Measurements from ENCODE around the gene SH2D5. TPM values are rescaled to one million over a fixed set of nuclear protein-coding genes. Genes with fewer than 3 reads are reported as not detected.
A peak's percentile ranks its signal among the peaks of the same experiment; 100 is the strongest.

The SH2D5 gene
- total RNA-seq, 2 donors from 2014 or later, result 0.15 TPM; not detected in 1

DNA sequence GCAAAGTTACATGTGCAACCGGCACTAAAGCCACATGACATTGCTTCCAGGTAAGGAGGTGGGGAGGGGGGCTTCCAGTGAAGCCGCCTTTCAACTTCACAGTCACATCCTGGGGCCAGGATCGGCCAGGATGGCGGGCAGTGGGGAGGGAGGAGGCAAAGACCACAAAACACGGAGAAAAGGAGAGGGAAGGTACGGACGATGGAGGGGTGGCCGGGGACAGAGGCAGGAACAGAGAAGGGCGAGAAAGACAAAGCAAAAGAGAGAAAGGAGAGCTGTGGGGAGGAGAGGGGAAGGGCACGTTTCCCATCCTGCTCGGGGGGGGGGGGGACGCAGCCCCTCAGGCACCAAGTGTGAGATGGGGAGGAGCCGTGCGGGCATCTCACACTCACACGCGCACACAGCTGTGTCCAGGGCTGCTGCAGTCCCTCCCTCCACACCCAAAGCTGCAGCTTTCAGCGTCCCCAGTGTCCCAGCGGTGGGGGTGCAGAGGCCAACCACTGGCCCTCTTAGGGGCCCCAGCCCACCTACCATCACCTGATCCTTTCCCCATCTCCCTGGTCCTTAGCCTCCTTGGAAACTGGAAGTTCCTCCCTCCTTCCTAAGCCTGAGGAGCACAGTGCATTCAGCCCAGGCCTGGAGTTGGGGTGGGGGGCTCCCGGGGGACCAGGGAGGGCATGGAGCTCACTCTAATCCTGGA lies 2.4 kb downstream of the SH2D5 start:
- DNase-seq (no peak), ATAC-seq (no peak)
- intact Hi-C loops (cut with DNase I, micrococcal nuclease), result no loop called here

- intact Hi-C loops (cut with DNase I, micrococcal nuclease), result no loop called here
- ATAC-seq (no peak), DNase-seq (no peak)
Observed at GRCh38 chr1:20729155-20729931, 3.2 kb downstream of the SH2D5 start.

DNA sequence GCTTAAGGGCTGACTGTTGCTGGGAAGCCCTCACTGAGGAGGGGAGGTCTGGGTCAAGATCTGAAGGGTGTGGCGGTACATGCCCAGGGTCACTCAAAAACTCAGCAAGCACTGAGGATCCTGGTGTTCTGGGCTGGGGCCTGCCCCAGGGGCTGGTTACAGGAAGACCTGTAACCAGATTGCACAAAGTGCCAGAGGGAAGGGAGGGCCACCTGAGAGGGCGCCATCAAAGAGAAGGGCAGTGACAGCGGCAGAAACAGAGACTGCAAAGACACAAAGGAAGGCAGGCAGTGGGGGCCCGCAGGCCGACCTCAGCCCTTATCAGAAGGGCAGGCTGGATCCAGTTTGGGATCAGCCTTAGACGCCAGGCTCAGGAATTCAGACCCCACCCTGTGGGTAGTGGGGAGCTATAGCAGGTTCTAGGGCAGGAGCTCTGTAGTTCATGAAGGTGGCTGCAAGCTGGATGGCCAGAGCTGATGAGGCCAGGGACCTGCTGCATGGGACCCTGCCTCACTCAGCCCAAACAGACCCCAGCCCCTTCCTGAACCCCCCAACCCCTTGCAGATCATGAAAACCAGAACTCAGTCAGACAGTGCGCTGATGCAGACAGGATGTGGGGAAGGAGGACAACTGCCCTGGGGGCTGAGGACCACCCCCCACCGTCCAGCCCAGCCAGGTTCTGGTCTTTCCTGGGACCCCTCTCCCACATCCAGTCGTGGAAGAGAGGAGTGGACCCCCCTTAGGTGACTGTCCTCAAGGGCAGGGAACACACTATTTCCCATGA lies 3.9 kb downstream of the SH2D5 start:
- no peak for ATAC-seq
- DNase-seq, result no peak
- intact Hi-C loops (cut with DNase I, micrococcal nuclease), result no loop called here

DNA sequence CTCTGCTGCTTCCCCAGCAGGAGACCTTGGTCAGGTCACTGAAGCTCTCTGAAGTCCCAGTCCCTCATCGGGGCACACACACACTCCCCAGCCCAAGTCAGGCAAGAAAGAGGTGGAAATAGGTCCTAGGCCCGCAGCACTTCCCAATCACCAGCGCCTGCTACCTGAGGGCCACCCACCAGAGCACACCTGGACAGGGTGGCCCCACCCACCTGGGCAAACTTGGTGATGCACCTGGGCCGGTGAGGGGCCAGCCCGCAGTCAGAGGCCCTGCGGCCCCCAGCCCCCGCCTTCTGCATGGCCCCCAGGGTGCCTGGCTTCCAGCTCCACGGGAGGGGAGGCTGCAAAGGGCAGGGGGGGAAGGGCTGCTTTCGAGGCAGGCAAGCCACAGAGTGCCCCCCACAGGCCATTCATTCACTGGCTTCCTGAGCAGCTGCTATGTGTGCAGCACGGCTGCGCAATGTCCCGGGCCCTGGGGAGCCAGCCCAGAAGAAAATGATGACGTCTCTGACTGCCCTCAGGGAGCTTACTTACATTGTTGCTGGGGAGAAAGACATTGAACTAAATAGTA lies 4.7 kb downstream of the SH2D5 start:
- intact Hi-C loops (cut with DNase I, micrococcal nuclease), result no loop called here
- DNase-seq, result no peak
- ATAC-seq, result no peak

- ATAC-seq (no peak), DNase-seq (no peak)
- intact Hi-C loops (cut with DNase I, micrococcal nuclease), result no loop called here
Observed at GRCh38 chr1:20726932-20727745, 5.4 kb downstream of the SH2D5 start.

GRCh38 chr1:20726118-20726911 lies 6.2 kb downstream of the SH2D5 start:
- no peak for DNase-seq
- no peak for ATAC-seq
- intact Hi-C loops (cut with DNase I, micrococcal nuclease), result no loop called here

DNA sequence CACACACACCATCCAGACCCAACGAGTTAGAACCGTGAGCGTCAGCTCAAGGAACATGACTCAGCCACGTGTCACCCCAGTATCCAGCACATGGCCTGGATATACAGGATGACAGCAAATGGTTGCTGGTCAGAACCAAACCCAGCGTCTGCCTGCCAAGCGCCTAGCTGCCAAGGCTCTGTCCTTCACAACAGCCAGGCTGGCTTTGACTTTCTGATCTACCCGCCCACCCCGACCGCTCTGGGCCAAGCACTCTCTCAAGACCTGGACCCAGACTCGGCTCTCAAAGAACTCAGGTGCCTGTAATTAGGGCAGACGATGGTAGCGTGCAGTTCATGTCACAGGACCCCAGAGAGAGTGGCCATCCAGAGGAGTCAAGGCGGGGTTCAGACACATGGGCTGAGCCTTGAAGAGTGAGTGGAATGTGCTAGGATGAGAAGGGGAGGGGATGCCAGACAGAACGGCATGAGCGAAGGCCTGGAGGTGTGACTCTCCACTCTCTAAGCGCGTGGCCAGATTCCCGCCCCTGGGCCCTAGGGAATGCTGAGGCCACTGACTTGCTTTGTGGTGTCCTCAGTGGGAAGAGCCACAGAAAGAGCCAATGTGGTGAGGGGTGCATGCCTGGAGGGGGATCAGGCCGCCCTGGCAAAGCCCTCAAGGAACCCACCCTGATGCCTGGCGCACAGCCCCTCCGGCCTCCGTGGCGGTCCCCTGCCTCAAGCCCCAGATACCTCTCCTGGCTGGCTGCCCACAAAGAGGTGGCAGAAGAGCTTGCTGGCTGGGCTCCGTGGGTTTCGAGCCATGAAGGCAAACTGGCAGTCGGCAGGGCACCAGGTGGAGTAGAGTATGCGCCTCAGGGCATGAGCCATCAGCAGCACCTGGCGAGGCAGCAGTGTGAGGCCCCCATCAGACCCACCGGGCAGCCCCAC lies 7.0 kb downstream of the SH2D5 start:
- intact Hi-C loops (cut with DNase I, micrococcal nuclease), result no loop called here
- ATAC-seq (no peak), DNase-seq (no peak)

GRCh38 chr1:20724364-20725188 lies 7.9 kb downstream of the SH2D5 start:
- ATAC-seq (no peak), DNase-seq (no peak)
- intact Hi-C loops (cut with DNase I, micrococcal nuclease), result no loop called here

- ATAC-seq (no peak), DNase-seq (no peak)
- intact Hi-C loops (cut with DNase I, micrococcal nuclease), result no loop called here
Observed at GRCh38 chr1:20723537-20724363, 8.8 kb downstream of the SH2D5 start.

GRCh38 chr1:20723159-20723536 lies 9.4 kb downstream of the SH2D5 start:
- DNase-seq (no peak), ATAC-seq (no peak)
- intact Hi-C loops (cut with DNase I, micrococcal nuclease), result no loop called here

GRCh38 chr1:20721117-20722061 lies 11.1 kb downstream of the SH2D5 start:
- DNase-seq (peak in 1 of 2 donors; percentile 15), ATAC-seq (no peak)
- intact Hi-C loops (cut with DNase I, micrococcal nuclease), result no loop called here

DNA sequence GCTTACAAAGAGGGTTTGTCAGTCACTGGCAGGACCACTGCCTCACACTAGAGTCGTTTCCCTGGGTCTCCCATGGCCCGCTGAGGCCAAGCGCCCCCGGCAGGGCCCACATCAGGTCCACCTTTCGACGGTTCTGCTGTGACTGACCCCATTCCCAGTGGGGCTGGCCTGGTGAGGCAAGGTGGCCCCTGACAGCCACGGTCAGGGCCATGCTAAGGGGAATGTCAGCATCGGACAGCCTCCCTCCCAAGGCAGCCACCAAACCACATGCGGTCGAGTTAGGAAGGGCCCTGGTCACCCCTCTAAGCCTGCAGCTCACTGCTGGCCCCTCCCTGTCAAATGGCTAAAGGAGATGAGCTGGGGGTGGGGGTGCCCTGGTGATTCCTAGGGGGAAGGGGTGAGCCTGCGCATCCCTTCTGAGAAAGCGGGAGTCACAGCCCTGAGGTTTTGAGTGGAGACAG lies 11.8 kb downstream of the SH2D5 start:
- ATAC-seq (no peak), DNase-seq (peak in 1 of 2 donors; percentile 18)
- intact Hi-C loops (cut with DNase I, micrococcal nuclease), result no loop called here

- intact Hi-C loops (cut with DNase I, micrococcal nuclease), result no loop called here
- peak in 1 of 2 donors; percentile 3 for DNase-seq
- ATAC-seq, result no peak
Observed at GRCh38 chr1:20719871-20720620, 12.5 kb downstream of the SH2D5 start.

All from left colon (tissue), 2 donors.